WTC11 (cell line): Measurements from ENCODE around the gene DISC1.

Experiments
- CREB1 ChIP-seq: sonication (generic); formaldehyde crosslinking; IDR thresholded peaks from 2 replicates; pipeline ENCODE4 v1.8.0; 2023; ENCODE audit warnings: mild to moderate bottlenecking, missing genetic modification reagents
- TF ChIP-seq, protein P1 (sequence below): fragments of 200-600 bp; IDR thresholded peaks from 2 replicates; pipeline ENCODE4 v1.8.0; 2022; ENCODE audit warnings: antibody characterized with exemption
- TF ChIP-seq, protein P2 (sequence below): sonication (generic); formaldehyde crosslinking; IDR thresholded peaks from 2 replicates; pipeline ENCODE4 v1.8.1; 2023; ENCODE audit warnings: mild to moderate bottlenecking, moderate library complexity, missing genetic modification reagents
- TF ChIP-seq, protein P3 (sequence below): sonication (generic); formaldehyde crosslinking; conservative IDR thresholded peaks from 2 replicates; pipeline ENCODE4 v1.8.1; 2023; ENCODE audit warnings: mild to moderate bottlenecking, low read depth, missing genetic modification reagents, moderate library complexity
- TF ChIP-seq, protein P4 (sequence below): sonication (generic); formaldehyde crosslinking; IDR thresholded peaks from 2 replicates; pipeline ENCODE4 v1.8.1; 2023; ENCODE audit warnings: mild to moderate bottlenecking, missing genetic modification reagents, moderate library complexity
- TF ChIP-seq, protein P5 (sequence below): sonication (generic); formaldehyde crosslinking; IDR thresholded peaks from 2 replicates; pipeline ENCODE4 v1.8.0; 2023; ENCODE audit warnings: missing genetic modification reagents

DNA sequence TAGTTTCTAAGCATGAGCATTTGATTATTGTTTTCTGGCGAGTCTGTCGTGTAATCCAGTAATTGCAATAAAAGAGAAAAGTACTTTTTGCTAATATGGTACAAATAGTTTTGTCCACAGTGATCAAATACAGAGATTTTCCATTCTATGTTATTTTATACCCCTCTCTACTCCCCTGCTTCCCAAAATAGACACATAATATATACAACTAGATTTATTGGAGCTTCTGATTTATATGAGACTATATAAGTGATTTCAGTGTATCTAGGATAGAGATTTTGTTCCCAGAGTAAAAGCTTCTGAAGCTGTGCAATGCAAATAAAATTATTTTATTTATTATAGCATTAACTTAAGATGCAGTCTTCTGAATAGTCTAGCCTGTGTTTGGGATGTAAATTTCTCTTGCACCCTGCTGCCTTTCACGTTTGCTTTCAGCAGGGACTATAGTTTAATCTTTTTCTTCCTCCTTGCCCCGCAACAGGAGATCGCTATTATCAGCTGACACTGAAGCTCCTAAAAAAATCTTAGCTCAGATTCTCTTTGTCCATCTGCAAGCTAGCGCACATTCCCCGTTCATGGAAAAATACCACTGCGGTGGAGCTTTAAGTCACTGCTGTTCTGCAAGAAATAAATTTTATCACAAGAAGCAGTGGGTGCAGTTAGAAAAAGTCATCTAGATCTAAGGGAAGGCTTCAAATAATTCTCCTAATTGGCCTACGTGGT lies 273.3 kb downstream of the DISC1 start:
- no peak for TF ChIP-seq CREB1 (CRISPR knock-in tag)
- TF ChIP-seq, protein P1, sequence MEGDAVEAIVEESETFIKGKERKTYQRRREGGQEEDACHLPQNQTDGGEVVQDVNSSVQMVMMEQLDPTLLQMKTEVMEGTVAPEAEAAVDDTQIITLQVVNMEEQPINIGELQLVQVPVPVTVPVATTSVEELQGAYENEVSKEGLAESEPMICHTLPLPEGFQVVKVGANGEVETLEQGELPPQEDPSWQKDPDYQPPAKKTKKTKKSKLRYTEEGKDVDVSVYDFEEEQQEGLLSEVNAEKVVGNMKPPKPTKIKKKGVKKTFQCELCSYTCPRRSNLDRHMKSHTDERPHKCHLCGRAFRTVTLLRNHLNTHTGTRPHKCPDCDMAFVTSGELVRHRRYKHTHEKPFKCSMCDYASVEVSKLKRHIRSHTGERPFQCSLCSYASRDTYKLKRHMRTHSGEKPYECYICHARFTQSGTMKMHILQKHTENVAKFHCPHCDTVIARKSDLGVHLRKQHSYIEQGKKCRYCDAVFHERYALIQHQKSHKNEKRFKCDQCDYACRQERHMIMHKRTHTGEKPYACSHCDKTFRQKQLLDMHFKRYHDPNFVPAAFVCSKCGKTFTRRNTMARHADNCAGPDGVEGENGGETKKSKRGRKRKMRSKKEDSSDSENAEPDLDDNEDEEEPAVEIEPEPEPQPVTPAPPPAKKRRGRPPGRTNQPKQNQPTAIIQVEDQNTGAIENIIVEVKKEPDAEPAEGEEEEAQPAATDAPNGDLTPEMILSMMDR = no peak
- TF ChIP-seq, protein P2, sequence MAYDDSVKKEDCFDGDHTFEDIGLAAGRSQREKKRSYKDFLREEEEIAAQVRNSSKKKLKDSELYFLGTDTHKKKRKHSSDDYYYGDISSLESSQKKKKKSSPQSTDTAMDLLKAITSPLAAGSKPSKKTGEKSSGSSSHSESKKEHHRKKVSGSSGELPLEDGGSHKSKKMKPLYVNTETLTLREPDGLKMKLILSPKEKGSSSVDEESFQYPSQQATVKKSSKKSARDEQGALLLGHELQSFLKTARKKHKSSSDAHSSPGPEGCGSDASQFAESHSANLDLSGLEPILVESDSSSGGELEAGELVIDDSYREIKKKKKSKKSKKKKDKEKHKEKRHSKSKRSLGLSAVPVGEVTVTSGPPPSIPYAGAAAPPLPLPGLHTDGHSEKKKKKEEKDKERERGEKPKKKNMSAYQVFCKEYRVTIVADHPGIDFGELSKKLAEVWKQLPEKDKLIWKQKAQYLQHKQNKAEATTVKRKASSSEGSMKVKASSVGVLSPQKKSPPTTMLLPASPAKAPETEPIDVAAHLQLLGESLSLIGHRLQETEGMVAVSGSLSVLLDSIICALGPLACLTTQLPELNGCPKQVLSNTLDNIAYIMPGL (CRISPR knock-in tag) = no peak
- TF ChIP-seq, protein P3, sequence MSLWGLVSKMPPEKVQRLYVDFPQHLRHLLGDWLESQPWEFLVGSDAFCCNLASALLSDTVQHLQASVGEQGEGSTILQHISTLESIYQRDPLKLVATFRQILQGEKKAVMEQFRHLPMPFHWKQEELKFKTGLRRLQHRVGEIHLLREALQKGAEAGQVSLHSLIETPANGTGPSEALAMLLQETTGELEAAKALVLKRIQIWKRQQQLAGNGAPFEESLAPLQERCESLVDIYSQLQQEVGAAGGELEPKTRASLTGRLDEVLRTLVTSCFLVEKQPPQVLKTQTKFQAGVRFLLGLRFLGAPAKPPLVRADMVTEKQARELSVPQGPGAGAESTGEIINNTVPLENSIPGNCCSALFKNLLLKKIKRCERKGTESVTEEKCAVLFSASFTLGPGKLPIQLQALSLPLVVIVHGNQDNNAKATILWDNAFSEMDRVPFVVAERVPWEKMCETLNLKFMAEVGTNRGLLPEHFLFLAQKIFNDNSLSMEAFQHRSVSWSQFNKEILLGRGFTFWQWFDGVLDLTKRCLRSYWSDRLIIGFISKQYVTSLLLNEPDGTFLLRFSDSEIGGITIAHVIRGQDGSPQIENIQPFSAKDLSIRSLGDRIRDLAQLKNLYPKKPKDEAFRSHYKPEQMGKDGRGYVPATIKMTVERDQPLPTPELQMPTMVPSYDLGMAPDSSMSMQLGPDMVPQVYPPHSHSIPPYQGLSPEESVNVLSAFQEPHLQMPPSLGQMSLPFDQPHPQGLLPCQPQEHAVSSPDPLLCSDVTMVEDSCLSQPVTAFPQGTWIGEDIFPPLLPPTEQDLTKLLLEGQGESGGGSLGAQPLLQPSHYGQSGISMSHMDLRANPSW = no peak
- TF ChIP-seq, protein P4, sequence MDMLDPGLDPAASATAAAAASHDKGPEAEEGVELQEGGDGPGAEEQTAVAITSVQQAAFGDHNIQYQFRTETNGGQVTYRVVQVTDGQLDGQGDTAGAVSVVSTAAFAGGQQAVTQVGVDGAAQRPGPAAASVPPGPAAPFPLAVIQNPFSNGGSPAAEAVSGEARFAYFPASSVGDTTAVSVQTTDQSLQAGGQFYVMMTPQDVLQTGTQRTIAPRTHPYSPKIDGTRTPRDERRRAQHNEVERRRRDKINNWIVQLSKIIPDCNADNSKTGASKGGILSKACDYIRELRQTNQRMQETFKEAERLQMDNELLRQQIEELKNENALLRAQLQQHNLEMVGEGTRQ (CRISPR knock-in tag) = no peak
- TF ChIP-seq, protein P5, sequence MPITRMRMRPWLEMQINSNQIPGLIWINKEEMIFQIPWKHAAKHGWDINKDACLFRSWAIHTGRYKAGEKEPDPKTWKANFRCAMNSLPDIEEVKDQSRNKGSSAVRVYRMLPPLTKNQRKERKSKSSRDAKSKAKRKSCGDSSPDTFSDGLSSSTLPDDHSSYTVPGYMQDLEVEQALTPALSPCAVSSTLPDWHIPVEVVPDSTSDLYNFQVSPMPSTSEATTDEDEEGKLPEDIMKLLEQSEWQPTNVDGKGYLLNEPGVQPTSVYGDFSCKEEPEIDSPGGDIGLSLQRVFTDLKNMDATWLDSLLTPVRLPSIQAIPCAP (CRISPR knock-in tag) = no peak
